ENCODE data around the gene POLR2A. TPM values are rescaled to one million over a fixed set of nuclear protein-coding genes. Genes with fewer than 3 reads are reported as not detected.

The POLR2A gene
- total RNA-seq, 1 donor from 2014 or later, result 204 TPM

- H3K27me3 Mint-ChIP-seq (ENCODE audit: low read depth), result no peaks in the 10 kb centered on the region
- peaks cover 22% of the 10 kb centered on the region for H3K9me3 Mint-ChIP-seq
- H3K4me3 Mint-ChIP-seq, result no peak overlapping the region
- H3K27ac Mint-ChIP-seq, result no peak overlapping the region
- H3K4me1 Mint-ChIP-seq, result no peaks in the 10 kb centered on the region
- DNase-seq (ENCODE audit: low spot score in 2 of 2, unreplicated experiment in 2 of 2), result no peak
- H3K36me3 Mint-ChIP-seq, result peaks cover 9% of the 10 kb centered on the region
- TF ChIP-seq, protein P1, sequence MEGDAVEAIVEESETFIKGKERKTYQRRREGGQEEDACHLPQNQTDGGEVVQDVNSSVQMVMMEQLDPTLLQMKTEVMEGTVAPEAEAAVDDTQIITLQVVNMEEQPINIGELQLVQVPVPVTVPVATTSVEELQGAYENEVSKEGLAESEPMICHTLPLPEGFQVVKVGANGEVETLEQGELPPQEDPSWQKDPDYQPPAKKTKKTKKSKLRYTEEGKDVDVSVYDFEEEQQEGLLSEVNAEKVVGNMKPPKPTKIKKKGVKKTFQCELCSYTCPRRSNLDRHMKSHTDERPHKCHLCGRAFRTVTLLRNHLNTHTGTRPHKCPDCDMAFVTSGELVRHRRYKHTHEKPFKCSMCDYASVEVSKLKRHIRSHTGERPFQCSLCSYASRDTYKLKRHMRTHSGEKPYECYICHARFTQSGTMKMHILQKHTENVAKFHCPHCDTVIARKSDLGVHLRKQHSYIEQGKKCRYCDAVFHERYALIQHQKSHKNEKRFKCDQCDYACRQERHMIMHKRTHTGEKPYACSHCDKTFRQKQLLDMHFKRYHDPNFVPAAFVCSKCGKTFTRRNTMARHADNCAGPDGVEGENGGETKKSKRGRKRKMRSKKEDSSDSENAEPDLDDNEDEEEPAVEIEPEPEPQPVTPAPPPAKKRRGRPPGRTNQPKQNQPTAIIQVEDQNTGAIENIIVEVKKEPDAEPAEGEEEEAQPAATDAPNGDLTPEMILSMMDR (IDR thresholded peaks at IDR 0.05; ENCODE audit: unreplicated experiment), result no peak
Measured at GRCh38 chr17:7528842-7529241, 44.7 kb downstream of the POLR2A start.

- TF ChIP-seq, protein P1 (IDR thresholded peaks at IDR 0.05; ENCODE audit: unreplicated experiment), result no peak
- no peak overlapping the region for H3K27ac Mint-ChIP-seq
- H3K9me3 Mint-ChIP-seq, result peaks cover 20% of the 10 kb centered on the region
- DNase-seq (ENCODE audit: low spot score in 2 of 2, unreplicated experiment in 2 of 2), result no peak
- H3K36me3 Mint-ChIP-seq, result peaks cover 9% of the 10 kb centered on the region
- no peak overlapping the region for H3K4me3 Mint-ChIP-seq
- H3K4me1 Mint-ChIP-seq, result no peaks in the 10 kb centered on the region
- no peaks in the 10 kb centered on the region for H3K27me3 Mint-ChIP-seq (ENCODE audit: low read depth)
Measured at GRCh38 chr17:7530023-7530900, 46.1 kb downstream of the POLR2A start.

GRCh38 chr17:7538050-7538449 lies 53.9 kb downstream of the POLR2A start:
- peaks cover 8% of the 10 kb centered on the region for H3K27me3 Mint-ChIP-seq (ENCODE audit: low read depth)
- H3K27ac Mint-ChIP-seq, result no peak overlapping the region
- H3K4me3 Mint-ChIP-seq, result no peak overlapping the region
- H3K9me3 Mint-ChIP-seq, result peaks cover 6% of the 10 kb centered on the region
- no peaks in the 10 kb centered on the region for H3K36me3 Mint-ChIP-seq
- H3K4me1 Mint-ChIP-seq, result no peaks in the 10 kb centered on the region
- DNase-seq (ENCODE audit: low spot score in 2 of 2, unreplicated experiment in 2 of 2), result no peak
- TF ChIP-seq, protein P1 (IDR thresholded peaks at IDR 0.05; ENCODE audit: unreplicated experiment), result no peak

GRCh38 chr17:7538891-7539545 lies 54.9 kb downstream of the POLR2A start:
- Mint-ChIP-seq H3K27me3 (ENCODE audit: low read depth) (peaks cover 18% of the 10 kb centered on the region), H3K9me3 (peaks cover 6% of the 10 kb centered on the region), H3K27ac (no peak overlapping the region), H3K36me3 (no peaks in the 10 kb centered on the region), H3K4me1 (no peaks in the 10 kb centered on the region), H3K4me3 (no peak overlapping the region)
- no peak for DNase-seq (ENCODE audit: low spot score in 2 of 2, unreplicated experiment in 2 of 2)
- TF ChIP-seq, protein P1 (IDR thresholded peaks at IDR 0.05; ENCODE audit: unreplicated experiment), result no peak

- H3K27me3 Mint-ChIP-seq (ENCODE audit: low read depth), result peaks cover 19% of the 10 kb centered on the region
- TF ChIP-seq, protein P1 (IDR thresholded peaks at IDR 0.05; ENCODE audit: unreplicated experiment), result no peak
- no peaks in the 10 kb centered on the region for H3K4me1 Mint-ChIP-seq
- no peaks in the 10 kb centered on the region for H3K36me3 Mint-ChIP-seq
- H3K27ac Mint-ChIP-seq, result no peak overlapping the region
- no peak for DNase-seq (ENCODE audit: low spot score in 2 of 2, unreplicated experiment in 2 of 2)
- no peak overlapping the region for H3K4me3 Mint-ChIP-seq
- peaks cover 6% of the 10 kb centered on the region for H3K9me3 Mint-ChIP-seq
Measured at GRCh38 chr17:7541074-7541621, 57.0 kb downstream of the POLR2A start.

All from mesothelial cell of epicardium (in vitro differentiated cells).